H9 (cell line): ENCODE data around the gene CDH13. TPM values are rescaled to one million over a fixed set of nuclear protein-coding genes. Genes with fewer than 3 reads are reported as not detected.

Experiments used
- DNase-seq: peaks from one replicate; pipeline ENCODE4 v3.0.0-alpha.2; 2017
- H2AFZ ChIP-seq: one replicate; pipeline ENCODE4 v1.6.1; 2013; ENCODE audit warnings: mild to moderate bottlenecking, low read length, control low read depth, moderate library complexity
- H2AK5ac ChIP-seq: 2 replicates; pipeline ENCODE4 v1.6.1; 2013; ENCODE audit warnings: low read length, control low read depth, mixed read lengths; ENCODE audit not compliant: insufficient read length
- H2BK120ac ChIP-seq: one replicate; pipeline ENCODE4 v1.6.1; 2013; ENCODE audit warnings: low read depth, mild to moderate bottlenecking, low read length, control low read depth, inconsistent platforms; ENCODE audit not compliant: poor library complexity, severe bottlenecking
- H2BK12ac ChIP-seq: 2 replicates; pipeline ENCODE4 v1.6.1; 2013; ENCODE audit warnings: low read length, control low read depth, mixed read lengths, low read depth; ENCODE audit not compliant: insufficient read length
- H2BK15ac ChIP-seq: 2 replicates; pipeline ENCODE4 v1.6.1; 2013; ENCODE audit warnings: low read depth, low read length, control low read depth
- H2BK20ac ChIP-seq: one replicate; pipeline ENCODE4 v1.6.1; 2013; ENCODE audit warnings: low read depth, mild to moderate bottlenecking, low read length, control low read depth, inconsistent platforms; ENCODE audit not compliant: poor library complexity, severe bottlenecking
- H2BK5ac ChIP-seq: 2 replicates; pipeline ENCODE4 v1.6.1; 2013; ENCODE audit warnings: low read length, control low read depth, mixed read lengths; ENCODE audit not compliant: insufficient read length
- H3K14ac ChIP-seq: 2 replicates; pipeline ENCODE4 v1.6.1; 2013; ENCODE audit warnings: low read length, control low read depth; ENCODE audit not compliant: insufficient read depth
- H3K18ac ChIP-seq: 2 replicates; pipeline ENCODE4 v1.6.1; 2013; ENCODE audit warnings: low read depth, mild to moderate bottlenecking, mixed read lengths, low read length, control low read depth; ENCODE audit not compliant: insufficient read length
- H3K23ac ChIP-seq: 2 replicates; pipeline ENCODE4 v1.6.1; 2013; ENCODE audit warnings: low read length, control low read depth, mixed read lengths, low read depth; ENCODE audit not compliant: insufficient read length
- H3K23me2 ChIP-seq: 2 replicates; pipeline ENCODE4 v1.6.1; 2013; ENCODE audit warnings: low read depth, mild to moderate bottlenecking, mixed read lengths, low read length, control low read depth; ENCODE audit not compliant: insufficient read length, poor library complexity, severe bottlenecking
- H3K27ac ChIP-seq: 2 replicates; pipeline ENCODE4 v1.5.1; 2013; ENCODE audit warnings: low read length, control low read depth, mixed read lengths, low read depth; ENCODE audit not compliant: insufficient read length
- H3K27me3 ChIP-seq: 2 replicates; pipeline ENCODE4 v1.6.1; 2013; ENCODE audit warnings: low read length, control low read depth, inconsistent platforms; ENCODE audit not compliant: insufficient read depth
- H3K4ac ChIP-seq: 2 replicates; pipeline ENCODE4 v1.6.1; 2013; ENCODE audit warnings: low read depth, mild to moderate bottlenecking, control low read depth, inconsistent platforms, low read length, moderate library complexity
- H3K4me1 ChIP-seq: 2 replicates; pipeline ENCODE4 v1.6.1; 2013; ENCODE audit warnings: low read length, control low read depth, inconsistent platforms; ENCODE audit not compliant: insufficient read depth
- H3K4me2 ChIP-seq: 2 replicates; pipeline ENCODE4 v1.6.1; 2013; ENCODE audit warnings: low read length, control low read depth, mixed read lengths; ENCODE audit not compliant: insufficient read length, insufficient read depth
- H3K56ac ChIP-seq: 2 replicates; pipeline ENCODE4 v1.6.1; 2013; ENCODE audit warnings: low read depth, mild to moderate bottlenecking, mixed read lengths, low read length, control low read depth; ENCODE audit not compliant: insufficient read length
- H3K79me1 ChIP-seq: 2 replicates; pipeline ENCODE4 v1.6.1; 2013; ENCODE audit warnings: low read depth, mild to moderate bottlenecking, moderate library complexity, low read length, control low read depth, inconsistent platforms; ENCODE audit not compliant: insufficient read depth, poor library complexity, severe bottlenecking
- H3K79me2 ChIP-seq: 2 replicates; pipeline ENCODE4 v1.6.1; 2013; ENCODE audit warnings: low read length, control low read depth, inconsistent platforms; ENCODE audit not compliant: insufficient read depth
- H3K9ac ChIP-seq: 2 replicates; pipeline ENCODE4 v1.6.1; 2013; ENCODE audit warnings: low read length, control low read depth, mixed read lengths; ENCODE audit not compliant: insufficient read length; ENCODE audit errors: extremely low read depth
- H3K9me3 ChIP-seq: one replicate; pipeline ENCODE4 v1.6.1; 2013; ENCODE audit warnings: low read depth, low read length, inconsistent platforms; ENCODE audit not compliant: control insufficient read depth
- H3T11ph ChIP-seq: one replicate; pipeline ENCODE4 v1.6.1; 2013; ENCODE audit warnings: mild to moderate bottlenecking, low read length, control low read depth, inconsistent platforms
- H4K20me1 ChIP-seq: one replicate; pipeline ENCODE4 v1.6.1; 2013; ENCODE audit not compliant: control insufficient read depth, insufficient read length, insufficient read depth
- H4K5ac ChIP-seq: 2 replicates; pipeline ENCODE4 v1.6.1; 2013; ENCODE audit warnings: low read depth, mild to moderate bottlenecking, mixed read lengths, low read length, control low read depth; ENCODE audit not compliant: insufficient read length
- H4K8ac ChIP-seq: replicated peaks from 2 replicates; pipeline ENCODE4 v1.6.1; 2013; ENCODE audit warnings: low read length, control low read depth, mixed read lengths, low read depth; ENCODE audit not compliant: insufficient read length
- H4K91ac ChIP-seq: 2 replicates; pipeline ENCODE4 v1.6.1; 2013; ENCODE audit warnings: low read depth, mild to moderate bottlenecking, moderate library complexity, mixed read lengths, low read length, control low read depth; ENCODE audit not compliant: insufficient read length
- H3K27ac Mint-ChIP-seq, 3 experiments: 2 replicates in 2 of 3; 3 replicates in 1 of 3; pipeline ENCODE4 v1.8.0; 2020 to 2021; ENCODE audit warnings: mixed read lengths in 3 of 3, mild to moderate bottlenecking in 1 of 3, moderate library complexity in 1 of 3
- H3K27me3 Mint-ChIP-seq: 2 replicates; pipeline ENCODE4 v1.8.0; 2021; ENCODE audit warnings: low read depth, mild to moderate bottlenecking, moderate library complexity, mixed read lengths
- H3K36me3 Mint-ChIP-seq, 3 experiments: 2 replicates in 2 of 3; 3 replicates in 1 of 3; pipeline ENCODE4 v1.8.0; 2020 to 2021; ENCODE audit warnings: low read depth in 3 of 3, mixed read lengths in 3 of 3; ENCODE audit not compliant: insufficient read depth in 1 of 3
- H3K4me1 Mint-ChIP-seq, 2 experiments: 2 replicates each; pipeline ENCODE4 v1.8.0; 2020; ENCODE audit warnings: mixed read lengths in 2 of 2
- H3K4me3 Mint-ChIP-seq, 2 experiments: 2 replicates in 1 of 2; 3 replicates in 1 of 2; pipeline ENCODE4 v1.8.0; 2020 to 2021; ENCODE audit warnings: mild to moderate bottlenecking in 2 of 2, mixed read lengths in 2 of 2, moderate library complexity in 1 of 2
- H3K9me3 Mint-ChIP-seq, 2 experiments: 2 replicates in 1 of 2; 3 replicates in 1 of 2; pipeline ENCODE4 v1.8.0; 2020; ENCODE audit warnings: mild to moderate bottlenecking in 2 of 2, mixed read lengths in 2 of 2, moderate library complexity in 1 of 2
- WGBS: extraction: QIAGEN DNeasy Blood & Tissue Kit; methylation state at CpG from one replicate; pipeline ENCODE4 v1.1.7; 2013; ENCODE audit warnings: missing lambda C conversion rate, low lambda C conversion rate, mixed read lengths; ENCODE audit not compliant: insufficient read length; ENCODE audit errors: extremely low coverage; 5-methylcytosine and 5-hydroxymethylcytosine counted together
- total RNA-seq: library from RNA; stranded (reverse); gene quantifications from 2 replicates; pipeline ENCODE4 v1.2.1, GENCODE V29; 2021
- TF ChIP-seq, protein P1 (sequence below): fragments of 200-600 bp; sonication (generic); conservative IDR thresholded peaks from 3 replicates; pipeline ENCODE4 v1.8.0; 2021; ENCODE audit warnings: antibody characterized with exemption, mild to moderate bottlenecking

CDH13 gene
- total RNA-seq, 1 experiment from 2014 or later, result 1.5 TPM

DNA sequence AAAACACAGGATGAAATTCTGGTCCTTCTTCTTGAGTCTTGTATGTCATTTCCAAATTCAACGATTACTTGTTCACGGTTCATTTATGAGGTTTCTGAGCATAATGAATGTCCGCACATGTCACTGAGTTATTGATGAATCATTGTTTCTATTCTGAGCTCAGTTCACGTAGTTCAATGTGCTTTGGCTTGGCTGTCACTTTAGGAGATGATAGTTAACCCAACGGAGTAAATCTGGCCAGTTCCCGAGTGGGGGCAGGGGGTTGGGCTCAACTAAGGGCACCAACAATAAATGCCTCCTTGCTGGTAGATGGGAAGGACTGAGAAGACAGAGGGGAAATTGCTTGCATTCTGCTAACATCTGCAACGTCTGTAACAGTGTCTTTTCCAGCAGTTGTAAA is 941.6 kb downstream of the CDH13 start:
- Histone ChIP-seq H2BK20ac (no peak overlapping the region), H2AK5ac (no peak overlapping the region), H3K14ac (no peak overlapping the region), H4K20me1 (no peaks in the 10 kb centered on the region), H2BK12ac (no peak overlapping the region), H3K79me2 (no peaks in the 10 kb centered on the region), H2BK120ac (no peak overlapping the region), H2BK5ac (no peak overlapping the region), H3K27me3 (no peaks in the 10 kb centered on the region), H3K56ac (no peak overlapping the region), H3K23ac (no peak overlapping the region), H3K27ac (no peak overlapping the region), H2BK15ac (no peak overlapping the region), H4K91ac (no peak overlapping the region), H3K79me1 (no peaks in the 10 kb centered on the region), H3K9me3 (no peaks in the 10 kb centered on the region), H3K4me1 (no peaks in the 10 kb centered on the region), H3K18ac (no peak overlapping the region), H4K5ac (no peak overlapping the region), H3K4ac (no peak overlapping the region), H3K4me2 (no peak overlapping the region), H3T11ph (no peak overlapping the region), H4K8ac (no peak overlapping the region), H2AFZ (no peak overlapping the region), H3K9ac (no peak overlapping the region), H3K23me2 (no peaks in the 10 kb centered on the region)
- H3K4me1 Mint-ChIP-seq, result peaks cover 5 to 7% of the 10 kb centered on the region in 2 experiments; a peak in 3 of 4 replicates
- no CpG with 5 or more reads among the region's 7 CpGs for WGBS
- H3K36me3 Mint-ChIP-seq, result no peaks in the 10 kb centered on the region
- no peaks in the 10 kb centered on the region for H3K9me3 Mint-ChIP-seq
- DNase-seq, result no peak
- H3K27ac Mint-ChIP-seq, result no peak overlapping the region
- TF ChIP-seq, protein P1, sequence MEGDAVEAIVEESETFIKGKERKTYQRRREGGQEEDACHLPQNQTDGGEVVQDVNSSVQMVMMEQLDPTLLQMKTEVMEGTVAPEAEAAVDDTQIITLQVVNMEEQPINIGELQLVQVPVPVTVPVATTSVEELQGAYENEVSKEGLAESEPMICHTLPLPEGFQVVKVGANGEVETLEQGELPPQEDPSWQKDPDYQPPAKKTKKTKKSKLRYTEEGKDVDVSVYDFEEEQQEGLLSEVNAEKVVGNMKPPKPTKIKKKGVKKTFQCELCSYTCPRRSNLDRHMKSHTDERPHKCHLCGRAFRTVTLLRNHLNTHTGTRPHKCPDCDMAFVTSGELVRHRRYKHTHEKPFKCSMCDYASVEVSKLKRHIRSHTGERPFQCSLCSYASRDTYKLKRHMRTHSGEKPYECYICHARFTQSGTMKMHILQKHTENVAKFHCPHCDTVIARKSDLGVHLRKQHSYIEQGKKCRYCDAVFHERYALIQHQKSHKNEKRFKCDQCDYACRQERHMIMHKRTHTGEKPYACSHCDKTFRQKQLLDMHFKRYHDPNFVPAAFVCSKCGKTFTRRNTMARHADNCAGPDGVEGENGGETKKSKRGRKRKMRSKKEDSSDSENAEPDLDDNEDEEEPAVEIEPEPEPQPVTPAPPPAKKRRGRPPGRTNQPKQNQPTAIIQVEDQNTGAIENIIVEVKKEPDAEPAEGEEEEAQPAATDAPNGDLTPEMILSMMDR, result no peak
- H3K27me3 Mint-ChIP-seq, result peaks cover 22% of the 10 kb centered on the region
- no peak overlapping the region for H3K4me3 Mint-ChIP-seq
